Suprapubic skin (tissue), 4 donors: ENCODE results near the gene ZFHX3. TPM values are rescaled to one million over a fixed set of nuclear protein-coding genes. Genes with fewer than 3 reads are reported as not detected.

Source experiments
- DNase-seq, 2 donors: peaks; one replicate each; pipeline ENCODE4 v3.0.0-alpha.2; 2019; ENCODE audit warnings: low spot score in 2 of 2
- H3K27ac ChIP-seq: fragments of 200-600 bp; sonication (generic); one replicate; pipeline ENCODE4 v1.5.1; 2019
- H3K27me3 ChIP-seq: fragments of 200-600 bp; sonication (generic); one replicate; pipeline ENCODE4 v1.5.1; 2019
- H3K36me3 ChIP-seq: fragments of 200-600 bp; sonication (generic); one replicate; pipeline ENCODE4 v1.5.1; 2019
- H3K4me1 ChIP-seq: fragments of 200-600 bp; sonication (generic); one replicate; pipeline ENCODE4 v1.5.1; 2019
- H3K4me3 ChIP-seq: fragments of 200-600 bp; sonication (generic); one replicate; pipeline ENCODE4 v1.5.1; 2019; ENCODE audit warnings: mild to moderate bottlenecking
- H3K9me3 ChIP-seq: fragments of 200-600 bp; sonication (generic); one replicate; pipeline ENCODE4 v1.5.1; 2019
- EP300 ChIP-seq: sonication (generic); formaldehyde crosslinking; IDR thresholded peaks from one replicate; pipeline ENCODE4 v1.6.1; 2017; ENCODE audit warnings: antibody characterized with exemption
- POLR2A ChIP-seq, 2 donors: fragments of 450-650 bp; IDR thresholded peaks; one replicate each; pipeline ENCODE4 v1.6.1; 2017; ENCODE audit warnings: antibody characterized with exemption in 2 of 2, mild to moderate bottlenecking in 2 of 2, moderate library complexity in 2 of 2
- POLR2AphosphoS5 ChIP-seq, 3 donors: sonication (generic); formaldehyde crosslinking; IDR thresholded peaks; one replicate each; pipeline ENCODE4 v1.6.1; 2017; ENCODE audit warnings: antibody characterized with exemption in 3 of 3
- WGBS: methylation state at CpG from one replicate; pipeline ENCODE4 v1.1.5; 2018; 5-methylcytosine and 5-hydroxymethylcytosine counted together
- total RNA-seq, 4 donors: library from RNA; depleted of rRNA; stranded (reverse); fragments of >200 nt; gene quantifications; one replicate each; pipeline ENCODE4 v1.1.0, GENCODE V29; 2016
- TF ChIP-seq, protein P1 (sequence below), 2 donors: fragments of 200-600 bp in 1 of 2; fragments of 450-650 bp in 1 of 2; sonication (generic) in 1 of 2; IDR thresholded peaks; one replicate each; pipeline ENCODE4 v1.5.1; 2016 to 2019; ENCODE audit warnings: antibody characterized with exemption in 2 of 2, mild to moderate bottlenecking in 1 of 2, moderate library complexity in 1 of 2

The ZFHX3 gene
- total RNA-seq, 4 donors from 2014 or later: 10.4 to 16.1 (median 12.8) TPM

DNA sequence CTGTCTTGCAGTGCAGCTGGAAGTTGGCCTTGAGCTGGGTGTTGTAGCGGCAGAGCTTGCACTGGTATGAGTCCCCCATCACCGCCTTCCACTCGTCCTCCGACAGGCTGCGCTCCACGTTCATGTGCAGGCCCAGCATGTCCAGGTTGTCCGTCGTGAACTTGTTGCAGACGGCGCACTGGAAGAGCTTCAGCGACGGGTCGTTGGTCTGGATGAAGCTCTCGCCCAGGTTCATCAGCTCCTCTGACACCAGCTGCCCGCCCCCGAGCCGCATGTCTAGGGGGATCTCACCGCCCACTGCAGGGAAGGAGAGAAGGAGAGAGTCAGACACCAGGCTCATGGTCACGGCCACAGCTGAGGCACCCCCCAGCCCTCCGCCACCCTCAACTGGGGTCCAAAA, 97.3 kb downstream of the ZFHX3 start:
- DNase-seq: no peak
- WGBS: 96% methylated on average over 20 of the region's 20 CpGs
- Histone ChIP-seq H3K27ac (no peak overlapping the region), H3K27me3 (no peaks in the 10 kb centered on the region), H3K4me1 (no peaks in the 10 kb centered on the region), H3K36me3 (peaks cover 13% of the 10 kb centered on the region), H3K4me3 (no peak overlapping the region), H3K9me3 (no peaks in the 10 kb centered on the region)
- TF ChIP-seq EP300 (no peak), POLR2AphosphoS5 (IDR thresholded peaks at IDR 0.05) (no peak), POLR2A (IDR thresholded peaks at IDR 0.05) (no peak)
- TF ChIP-seq, protein P1, sequence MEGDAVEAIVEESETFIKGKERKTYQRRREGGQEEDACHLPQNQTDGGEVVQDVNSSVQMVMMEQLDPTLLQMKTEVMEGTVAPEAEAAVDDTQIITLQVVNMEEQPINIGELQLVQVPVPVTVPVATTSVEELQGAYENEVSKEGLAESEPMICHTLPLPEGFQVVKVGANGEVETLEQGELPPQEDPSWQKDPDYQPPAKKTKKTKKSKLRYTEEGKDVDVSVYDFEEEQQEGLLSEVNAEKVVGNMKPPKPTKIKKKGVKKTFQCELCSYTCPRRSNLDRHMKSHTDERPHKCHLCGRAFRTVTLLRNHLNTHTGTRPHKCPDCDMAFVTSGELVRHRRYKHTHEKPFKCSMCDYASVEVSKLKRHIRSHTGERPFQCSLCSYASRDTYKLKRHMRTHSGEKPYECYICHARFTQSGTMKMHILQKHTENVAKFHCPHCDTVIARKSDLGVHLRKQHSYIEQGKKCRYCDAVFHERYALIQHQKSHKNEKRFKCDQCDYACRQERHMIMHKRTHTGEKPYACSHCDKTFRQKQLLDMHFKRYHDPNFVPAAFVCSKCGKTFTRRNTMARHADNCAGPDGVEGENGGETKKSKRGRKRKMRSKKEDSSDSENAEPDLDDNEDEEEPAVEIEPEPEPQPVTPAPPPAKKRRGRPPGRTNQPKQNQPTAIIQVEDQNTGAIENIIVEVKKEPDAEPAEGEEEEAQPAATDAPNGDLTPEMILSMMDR (IDR thresholded peaks at IDR 0.05): no peak

DNA sequence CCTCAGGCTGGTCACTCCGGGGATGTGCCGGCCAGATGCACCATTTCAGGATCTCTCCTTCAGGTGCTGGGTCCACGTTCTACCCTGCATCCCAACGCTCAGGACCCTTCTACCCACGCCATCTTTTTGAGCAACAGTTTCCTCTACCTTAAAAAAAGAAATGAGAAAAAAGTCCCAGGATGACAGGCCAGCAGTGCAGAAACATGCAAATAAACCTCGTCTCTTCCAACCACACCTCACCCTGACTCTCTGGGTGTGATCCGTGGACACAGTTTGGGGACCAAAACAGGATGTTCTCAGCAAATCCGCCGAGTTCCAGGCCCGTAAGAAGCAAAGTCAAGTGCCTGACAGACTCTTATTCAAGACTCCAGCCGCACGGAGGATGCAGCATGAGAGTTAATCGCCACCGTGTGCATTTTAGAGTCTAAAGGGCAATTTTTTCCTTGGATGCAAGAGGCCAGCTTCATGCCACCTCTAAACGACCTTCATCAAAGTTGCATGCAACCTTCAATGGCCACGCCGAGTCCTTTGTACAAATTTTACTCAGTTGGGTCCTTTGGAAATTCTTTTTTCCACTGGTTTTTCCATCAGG, 99.6 kb downstream of the ZFHX3 start:
- no peak for TF ChIP-seq POLR2A (IDR thresholded peaks at IDR 0.05)
- TF ChIP-seq EP300: no peak
- Histone ChIP-seq H3K4me1 (no peaks in the 10 kb centered on the region), H3K36me3 (peaks cover 13% of the 10 kb centered on the region), H3K27ac (no peak overlapping the region), H3K4me3 (no peak overlapping the region), H3K27me3 (no peaks in the 10 kb centered on the region), H3K9me3 (no peaks in the 10 kb centered on the region)
- WGBS: 91% methylated on average over 15 of the region's 17 CpGs
- DNase-seq: no peak

DNA sequence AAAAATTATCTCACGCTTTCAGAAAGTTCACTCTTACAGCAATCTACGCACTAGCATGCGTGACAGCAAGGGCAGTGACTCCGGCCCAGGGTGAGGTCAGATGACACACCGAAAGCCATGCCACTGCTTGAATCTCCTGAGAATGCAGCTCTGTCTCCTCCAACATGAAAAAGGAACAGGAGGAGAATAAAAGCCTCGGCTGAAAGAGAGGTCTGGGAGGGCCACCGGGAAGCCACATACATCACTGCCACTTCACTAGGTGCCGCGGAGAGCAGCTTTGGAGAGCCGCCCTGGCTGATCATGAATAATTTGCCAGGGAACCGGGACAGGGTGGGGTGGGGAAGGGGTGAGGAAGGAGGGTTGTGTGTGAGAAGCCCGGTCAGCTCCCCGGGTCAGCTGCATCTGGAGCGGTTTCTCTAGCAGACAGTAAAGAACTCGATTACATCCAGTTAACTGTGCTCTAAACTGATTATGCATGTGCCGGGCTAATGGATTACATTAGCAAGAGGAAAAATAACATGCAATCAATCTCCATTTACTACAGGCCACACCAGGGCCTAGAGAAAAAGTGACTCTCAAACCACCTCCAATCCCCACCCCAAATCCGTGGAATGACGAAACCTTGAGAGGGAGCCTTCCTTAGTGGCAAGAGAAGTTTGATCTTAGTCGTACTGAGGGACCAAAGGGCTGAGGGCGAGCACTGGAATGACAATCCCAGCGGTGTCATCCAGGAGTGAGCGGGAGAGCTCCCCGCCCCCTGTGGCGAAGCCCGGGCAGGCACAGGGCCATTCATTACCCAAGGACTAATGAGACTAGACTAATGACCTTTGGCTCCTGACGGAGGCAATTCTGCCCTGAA, 100.3 kb downstream of the ZFHX3 start:
- no peaks in the 10 kb centered on the region for H3K4me1 ChIP-seq
- no peaks in the 10 kb centered on the region for H3K9me3 ChIP-seq
- H3K27me3 ChIP-seq: no peaks in the 10 kb centered on the region
- peak overlapping the region; percentile 15 for H3K27ac ChIP-seq
- no peak for DNase-seq
- H3K4me3 ChIP-seq: no peak overlapping the region
- peaks cover 13% of the 10 kb centered on the region for H3K36me3 ChIP-seq
- no peak for TF ChIP-seq POLR2A (IDR thresholded peaks at IDR 0.05)
- TF ChIP-seq POLR2AphosphoS5 (IDR thresholded peaks at IDR 0.05): no peak
- no peak for TF ChIP-seq EP300
- TF ChIP-seq, protein P1 (IDR thresholded peaks at IDR 0.05): no peak
- 69% methylated on average over 26 of the region's 26 CpGs for WGBS

DNA sequence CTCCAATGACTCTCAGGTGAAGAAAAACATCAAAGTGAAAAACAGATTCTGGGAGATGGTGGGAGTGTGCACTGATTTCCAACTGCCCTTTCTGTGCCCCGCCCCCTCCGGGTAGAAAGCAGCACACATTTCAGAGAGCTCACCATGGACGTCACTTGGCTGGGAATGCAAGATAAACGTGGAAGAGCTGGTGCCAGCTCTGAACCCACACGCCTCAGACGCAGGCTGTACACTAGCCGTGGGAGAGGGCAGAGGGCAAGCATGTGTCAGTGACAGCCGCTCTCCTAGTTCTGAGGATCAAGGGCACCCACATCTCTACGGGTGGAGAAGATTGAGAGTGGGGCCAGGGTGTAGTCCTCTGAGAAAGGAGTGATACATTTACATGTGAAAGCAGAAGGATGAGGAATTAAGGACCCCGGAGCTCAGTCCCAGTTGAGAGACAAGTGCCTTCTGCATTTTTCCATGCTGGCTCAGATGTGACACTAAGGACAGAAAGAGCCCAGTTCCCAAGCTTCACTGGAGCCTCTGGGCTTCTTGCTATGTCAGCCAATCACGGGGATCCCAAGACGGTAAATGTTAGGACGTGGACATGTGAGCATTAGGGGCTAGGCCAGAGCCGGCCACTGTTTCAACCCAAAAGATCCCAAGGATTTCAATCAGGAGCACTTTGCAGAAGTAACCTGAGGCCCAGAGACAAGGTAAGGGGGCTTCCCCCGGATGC, 101.3 kb downstream of the ZFHX3 start:
- Histone ChIP-seq H3K36me3 (peaks cover 13% of the 10 kb centered on the region), H3K27ac (peak overlapping the region; percentile 11), H3K4me3 (no peak overlapping the region), H3K9me3 (no peaks in the 10 kb centered on the region), H3K27me3 (no peaks in the 10 kb centered on the region), H3K4me1 (no peaks in the 10 kb centered on the region)
- WGBS: 89% methylated on average over 15 of the region's 15 CpGs
- DNase-seq: peak in 1 of 2 donors; percentile 51
- no peak for TF ChIP-seq POLR2AphosphoS5 (IDR thresholded peaks at IDR 0.05)
- no peak for TF ChIP-seq POLR2A (IDR thresholded peaks at IDR 0.05)
- TF ChIP-seq, protein P1 (IDR thresholded peaks at IDR 0.05): no peak
- TF ChIP-seq EP300: no peak

DNA sequence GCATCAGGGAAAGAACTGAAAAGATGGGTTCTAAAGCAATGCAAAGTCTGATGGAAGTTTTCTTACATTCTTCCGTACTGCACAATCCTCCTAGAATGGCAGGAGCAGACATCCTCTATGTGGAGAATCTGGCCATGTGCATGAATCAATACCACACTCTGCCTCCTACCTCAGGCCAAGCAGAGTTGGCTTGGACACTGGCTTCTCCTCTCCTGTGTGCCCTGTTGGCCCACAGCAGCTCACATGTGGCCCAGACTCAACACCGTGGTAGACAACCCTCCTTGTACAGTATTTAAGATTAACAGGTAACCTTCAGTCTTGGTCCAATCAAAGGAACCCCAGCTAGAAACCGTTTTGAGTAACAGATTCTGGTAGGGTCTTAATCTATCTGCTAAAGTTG, 101.9 kb downstream of the ZFHX3 start:
- Histone ChIP-seq H3K4me3 (no peak overlapping the region), H3K4me1 (no peaks in the 10 kb centered on the region), H3K36me3 (peaks cover 13% of the 10 kb centered on the region), H3K27me3 (no peaks in the 10 kb centered on the region), H3K9me3 (no peaks in the 10 kb centered on the region), H3K27ac (no peak overlapping the region)
- WGBS: 87% methylated on average over 3 of the region's 3 CpGs
- DNase-seq: no peak
- TF ChIP-seq EP300: no peak
- TF ChIP-seq, protein P1 (IDR thresholded peaks at IDR 0.05): no peak
- no peak for TF ChIP-seq POLR2A (IDR thresholded peaks at IDR 0.05)
- no peak for TF ChIP-seq POLR2AphosphoS5 (IDR thresholded peaks at IDR 0.05)
